ENCODE measurements around the gene IQGAP2.
"Not testable (repeated sequence)": the region's sequence is repeated elsewhere in the genome, so short reads cannot be mapped to it uniquely, and the experiment has no call there.

The IQGAP2 gene

GRCh38 chr5:76677849-76678472 lies 274.9 kb downstream of the IQGAP2 start:
- no peak for DNase-seq
- H3K27me3 ChIP-seq, result peaks cover 15% of the 10 kb centered on the region
- TF ChIP-seq, protein P1, sequence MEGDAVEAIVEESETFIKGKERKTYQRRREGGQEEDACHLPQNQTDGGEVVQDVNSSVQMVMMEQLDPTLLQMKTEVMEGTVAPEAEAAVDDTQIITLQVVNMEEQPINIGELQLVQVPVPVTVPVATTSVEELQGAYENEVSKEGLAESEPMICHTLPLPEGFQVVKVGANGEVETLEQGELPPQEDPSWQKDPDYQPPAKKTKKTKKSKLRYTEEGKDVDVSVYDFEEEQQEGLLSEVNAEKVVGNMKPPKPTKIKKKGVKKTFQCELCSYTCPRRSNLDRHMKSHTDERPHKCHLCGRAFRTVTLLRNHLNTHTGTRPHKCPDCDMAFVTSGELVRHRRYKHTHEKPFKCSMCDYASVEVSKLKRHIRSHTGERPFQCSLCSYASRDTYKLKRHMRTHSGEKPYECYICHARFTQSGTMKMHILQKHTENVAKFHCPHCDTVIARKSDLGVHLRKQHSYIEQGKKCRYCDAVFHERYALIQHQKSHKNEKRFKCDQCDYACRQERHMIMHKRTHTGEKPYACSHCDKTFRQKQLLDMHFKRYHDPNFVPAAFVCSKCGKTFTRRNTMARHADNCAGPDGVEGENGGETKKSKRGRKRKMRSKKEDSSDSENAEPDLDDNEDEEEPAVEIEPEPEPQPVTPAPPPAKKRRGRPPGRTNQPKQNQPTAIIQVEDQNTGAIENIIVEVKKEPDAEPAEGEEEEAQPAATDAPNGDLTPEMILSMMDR (IDR thresholded peaks at IDR 0.05; ENCODE audit: low read depth, low read length), result no peak
- H3K36me3 ChIP-seq, result no peaks in the 10 kb centered on the region
- H3K4me1 ChIP-seq, result no peaks in the 10 kb centered on the region
- H3K4me3 ChIP-seq (ENCODE audit: low read depth, low read length), result no peak overlapping the region
- no peaks in the 10 kb centered on the region for H3K9me3 ChIP-seq

GRCh38 chr5:76679231-76679630 lies 276.1 kb downstream of the IQGAP2 start:
- Histone ChIP-seq H3K9me3 (no peaks in the 10 kb centered on the region), H3K36me3 (no peaks in the 10 kb centered on the region), H3K4me3 (ENCODE audit: low read depth, low read length) (no peak overlapping the region), H3K27me3 (peaks cover 15% of the 10 kb centered on the region), H3K4me1 (no peaks in the 10 kb centered on the region)
- no peak for DNase-seq
- TF ChIP-seq, protein P1 (IDR thresholded peaks at IDR 0.05; ENCODE audit: low read depth, low read length), result no peak

- not testable (repeated sequence) for H3K9me3 ChIP-seq; DNase-seq; H3K4me3 ChIP-seq (ENCODE audit: low read depth, low read length); H3K4me1 ChIP-seq; H3K36me3 ChIP-seq
- peaks cover 15% of the 10 kb centered on the region for H3K27me3 ChIP-seq
Measured at GRCh38 chr5:76680826-76681225, 277.7 kb downstream of the IQGAP2 start.

DNA sequence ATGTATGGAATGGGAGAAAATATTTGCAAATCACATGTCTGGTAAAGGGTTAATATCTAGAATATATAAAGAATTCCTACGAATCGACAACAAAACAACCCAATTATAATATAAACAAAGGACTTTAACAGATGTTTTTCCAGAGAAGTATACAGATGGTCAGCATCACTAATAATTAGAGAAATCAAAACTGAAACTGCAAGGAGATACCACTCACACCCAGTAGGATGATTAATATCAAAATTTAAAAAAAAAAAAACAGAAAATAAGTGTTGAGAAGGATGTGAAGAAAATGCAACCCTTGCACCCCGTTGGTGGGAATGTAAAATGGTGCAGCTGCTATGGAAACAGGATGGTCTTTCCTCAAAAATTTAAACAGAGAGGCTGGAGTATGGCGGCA lies 278.2 kb downstream of the IQGAP2 start:
- no peak for DNase-seq
- no peaks in the 10 kb centered on the region for H3K36me3 ChIP-seq
- no peaks in the 10 kb centered on the region for H3K4me1 ChIP-seq

GRCh38 chr5:76682387-76682786 lies 279.3 kb downstream of the IQGAP2 start:
- TF ChIP-seq, protein P1 (IDR thresholded peaks at IDR 0.05; ENCODE audit: low read depth, low read length), result no peak
- DNase-seq, result no peak
- H3K9me3 ChIP-seq, result no peaks in the 10 kb centered on the region
- H3K4me1 ChIP-seq, result no peaks in the 10 kb centered on the region
- peaks cover 11% of the 10 kb centered on the region for H3K27me3 ChIP-seq
- H3K36me3 ChIP-seq, result no peaks in the 10 kb centered on the region
- H3K4me3 ChIP-seq (ENCODE audit: low read depth, low read length), result no peak overlapping the region

More for the DNA sequence above, 278.2 kb downstream of the IQGAP2 start:
- Histone ChIP-seq H3K9me3 (no peaks in the 10 kb centered on the region), H3K4me3 (ENCODE audit: low read depth, low read length) (no peak overlapping the region), H3K27me3 (peaks cover 12% of the 10 kb centered on the region)
- TF ChIP-seq, protein P1 (IDR thresholded peaks at IDR 0.05; ENCODE audit: low read depth, low read length), result no peak

DNA sequence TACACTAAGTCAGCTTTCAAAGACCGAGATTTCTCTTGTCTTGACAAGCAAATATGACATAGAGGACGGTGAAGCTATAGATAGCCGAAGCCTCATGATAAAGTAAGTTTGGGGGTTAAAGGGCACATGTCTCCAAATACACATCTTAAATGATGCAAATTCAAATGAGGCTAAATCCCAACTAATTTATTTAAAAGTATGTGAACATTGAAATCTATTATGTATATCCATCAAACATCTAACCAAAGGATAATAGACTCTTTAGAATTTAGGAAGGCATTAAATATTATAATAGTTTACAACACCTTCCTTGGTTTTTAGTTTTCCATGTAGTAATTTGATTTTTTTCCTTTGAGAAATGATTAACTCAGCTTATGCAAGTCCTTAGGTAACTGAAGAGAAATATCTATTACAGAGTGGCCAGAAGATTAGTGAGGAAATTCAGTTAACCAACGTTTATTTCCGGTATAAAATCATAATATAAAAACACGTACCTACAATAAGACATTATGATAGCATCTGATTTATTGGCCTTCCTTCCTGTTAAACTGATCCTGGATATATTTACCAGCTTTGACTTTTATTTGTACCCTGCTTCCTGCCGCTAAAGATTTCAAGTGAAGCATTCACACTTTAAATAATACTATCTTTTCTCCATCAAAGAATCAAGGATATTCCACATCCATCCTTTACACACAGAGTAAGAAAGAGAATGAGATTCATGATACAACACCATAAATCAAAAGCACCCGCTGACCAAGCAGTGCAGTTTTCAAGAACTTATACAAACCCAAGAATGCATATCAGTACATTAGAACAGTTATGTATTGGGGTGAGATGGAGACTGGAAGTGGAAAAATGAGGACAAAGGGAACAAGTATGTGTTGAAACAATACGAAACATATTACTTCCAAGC lies 281.0 kb downstream of the IQGAP2 start:
- Histone ChIP-seq H3K36me3 (no peaks in the 10 kb centered on the region), H3K9me3 (no peaks in the 10 kb centered on the region), H3K27me3 (peaks cover 8% of the 10 kb centered on the region), H3K4me1 (no peaks in the 10 kb centered on the region), H3K4me3 (ENCODE audit: low read depth, low read length) (no peak overlapping the region)
- DNase-seq, result no peak
- TF ChIP-seq, protein P1 (IDR thresholded peaks at IDR 0.05; ENCODE audit: low read depth, low read length), result no peak
